NCI-H128 (cell line): ENCODE results near the gene OR4K14.
"Not testable (repeated sequence)": the region's sequence is repeated elsewhere in the genome, so short reads cannot be mapped to it uniquely, and the experiment has no call there.

Experiments
- DNase-seq: peaks from one replicate; lab custom pipeline; 2025; ENCODE audit not compliant: unreplicated experiment; lab: John Stamatoyannopoulos, UW

OR4K14 gene

GRCh38 chr14:20019257-20019865 is at the start of gene OR4K14:
OR4K14 (minus strand) TSS chr14:20019307; CDS start chr14:20015193, 4,114 bp downstream.
- no peak for DNase-seq

- DNase-seq, result no peak
Observed at GRCh38 chr14:20059745-20060144, 40.6 kb upstream of the OR4K14 start, which contains the start of gene OR4L1. OR4L1 (plus strand) TSS chr14:20060045; CDS start chr14:20060045, 0 bp downstream.

- DNase-seq, result no peak
Observed at GRCh38 chr14:20048202-20048601, 29.1 kb upstream of the OR4K14 start.

GRCh38 chr14:20044243-20044642 is 25.1 kb upstream of the OR4K14 start:
- DNase-seq, result no peak

- DNase-seq, result no peak
Observed at GRCh38 chr14:20035938-20036337, 16.8 kb upstream of the OR4K14 start, which contains the start of gene OR4K13. OR4K13 (minus strand) TSS chr14:20036038; CDS start chr14:20034758, 1,280 bp downstream.

- DNase-seq, result no peak
Observed at GRCh38 chr14:20035449-20035848, 16.3 kb upstream of the OR4K14 start.

GRCh38 chr14:20031058-20031457 is 12.0 kb upstream of the OR4K14 start:
- DNase-seq, result no peak

GRCh38 chr14:20008156-20008555 is 11.0 kb downstream of the OR4K14 start:
- no peak for DNase-seq

- no peak for DNase-seq
Observed at GRCh38 chr14:20002319-20002718, 16.8 kb downstream of the OR4K14 start.

- DNase-seq, result no peak
Observed at GRCh38 chr14:20001863-20002262, 17.2 kb downstream of the OR4K14 start, which contains the start of gene OR4Q2. OR4Q2 (plus strand) TSS chr14:20002163.

- DNase-seq, result no peak
Observed at GRCh38 chr14:19993438-19993837, 25.7 kb downstream of the OR4K14 start.

- no peak for DNase-seq
Observed at GRCh38 chr14:19975291-19975690, 43.8 kb downstream of the OR4K14 start, which contains the start of gene OR4K15. OR4K15 (plus strand) TSS chr14:19975591; CDS start chr14:19975591, 0 bp downstream.

GRCh38 chr14:19974844-19975243 is 44.3 kb downstream of the OR4K14 start:
- no peak for DNase-seq

GRCh38 chr14:19969735-19970134 is 49.4 kb downstream of the OR4K14 start:
- DNase-seq, result not testable (repeated sequence)
